Body of pancreas (tissue), 4 donors: ENCODE results near the gene RXRA.

Experiments
- CTCF ChIP-seq, 7 experiments: fragments of 450-650 bp in 4 of 7; fragments of 200-600 bp in 3 of 7; sonication (generic) in 3 of 7; IDR thresholded peaks; one replicate each; pipeline ENCODE4 v1.5.1; 2016 to 2019; ENCODE audit warnings: antibody characterized with exemption in 7 of 7
- POLR2A ChIP-seq, 3 donors: fragments of 450-650 bp; IDR thresholded peaks; one replicate each; pipeline ENCODE4 v1.6.1; 2016; ENCODE audit warnings: antibody characterized with exemption in 3 of 3, mild to moderate bottlenecking in 2 of 3

GRCh38 chr9:134442085-134442474 is 115.8 kb downstream of the RXRA start:
- TF ChIP-seq CTCF (IDR thresholded peaks at IDR 0.05) (no peak), POLR2A (IDR thresholded peaks at IDR 0.05) (no peak)
